Transverse colon (tissue), 4 donors: ENCODE results near the gene PGM2. TPM values are rescaled to one million over a fixed set of nuclear protein-coding genes. Genes with fewer than 3 reads are reported as not detected.

Experiments used
- DNase-seq: peaks from one replicate; pipeline ENCODE4 v3.0.0-alpha.2; 2019
- H3K27ac ChIP-seq, 4 donors: fragments of 200-600 bp; sonication (generic); 2 replicates each; pipeline ENCODE4 v1.5.1; 2016 to 2018; ENCODE audit warnings: inconsistent platforms in 4 of 4
- H3K27me3 ChIP-seq: fragments of 200-600 bp; sonication (generic); 2 replicates; pipeline ENCODE4 v1.5.1; 2017; ENCODE audit warnings: inconsistent platforms
- H3K36me3 ChIP-seq, 4 donors: fragments of 200-600 bp; sonication (generic); 2 replicates each; pipeline ENCODE4 v1.5.1; 2017 to 2019; ENCODE audit warnings: inconsistent platforms in 4 of 4
- H3K4me1 ChIP-seq, 4 donors: fragments of 200-600 bp; sonication (generic); 2 replicates each; pipeline ENCODE4 v1.5.1; 2017 to 2020; ENCODE audit warnings: inconsistent platforms in 4 of 4
- H3K4me3 ChIP-seq, 4 donors: fragments of 200-600 bp; sonication (generic); 1 replicate in 1 of 4; 2 replicates in 3 of 4; pipeline versions ENCODE4 v1.5.1 to v1.6.1; 2017 to 2019; ENCODE audit warnings: inconsistent platforms in 4 of 4
- H3K9me3 ChIP-seq, 2 donors: fragments of 200-600 bp; sonication (generic); 2 replicates each; pipeline ENCODE4 v1.5.1; 2017 to 2019; ENCODE audit warnings: inconsistent platforms in 2 of 2
- EP300 ChIP-seq: sonication (generic); formaldehyde crosslinking; IDR thresholded peaks from one replicate; pipeline ENCODE4 v1.6.1; 2017; ENCODE audit warnings: antibody characterized with exemption, low read depth
- POLR2A ChIP-seq: fragments of 450-650 bp; IDR thresholded peaks from one replicate; pipeline ENCODE4 v1.6.1; 2016; ENCODE audit warnings: antibody characterized with exemption, mild to moderate bottlenecking, moderate library complexity
- POLR2AphosphoS5 ChIP-seq, 3 donors: sonication (generic); formaldehyde crosslinking; IDR thresholded peaks; one replicate each; pipeline ENCODE4 v1.6.1; 2016; ENCODE audit warnings: antibody characterized with exemption in 3 of 3
- WGBS, 2 donors: methylation state at CpG; one replicate each; pipeline ENCODE4 v1.1.5; 2018; ENCODE audit warnings: low coverage in 1 of 2; 5-methylcytosine and 5-hydroxymethylcytosine counted together
- in situ Hi-C, 4 donors: fragments of 200-750 bp; cut with MboI; loops; one replicate each; pipeline versions ENCODE4 v1.15.0 to v1.15.1; 2017; ENCODE audit warnings: low sequenced_read_pairs in 3 of 4, low pct_ligation_motif_present in 1 of 4, low pct_unique_long_range_greater_than_20kb in 1 of 4
- intact Hi-C: fragments of 100-400 bp; cut with DNase I; formaldehyde crosslinking; loops from one replicate; pipeline ENCODE4 v1.15.1; 2023; ENCODE audit warnings: low total_unique reads
- total RNA-seq, 4 donors: library from RNA; depleted of rRNA; stranded (reverse); fragments of >200 nt; gene quantifications; one replicate each; pipeline ENCODE4 v1.1.0, GENCODE V29; 2016
- TF ChIP-seq, protein P1 (sequence below), 5 experiments: fragments of 200-600 bp in 3 of 5; fragments of 450-650 bp in 2 of 5; sonication (generic) in 3 of 5; IDR thresholded peaks; 1 replicate in 2 of 5; 2 replicates in 3 of 5; pipeline ENCODE4 v1.5.1; 2016 to 2017; ENCODE audit warnings: antibody characterized with exemption in 5 of 5, inconsistent platforms in 3 of 5, mild to moderate bottlenecking in 2 of 5, moderate library complexity in 1 of 5

Gene PGM2
- total RNA-seq, 4 donors from 2014 or later, result 5.8 to 21.0 (median 14.7) TPM

DNA sequence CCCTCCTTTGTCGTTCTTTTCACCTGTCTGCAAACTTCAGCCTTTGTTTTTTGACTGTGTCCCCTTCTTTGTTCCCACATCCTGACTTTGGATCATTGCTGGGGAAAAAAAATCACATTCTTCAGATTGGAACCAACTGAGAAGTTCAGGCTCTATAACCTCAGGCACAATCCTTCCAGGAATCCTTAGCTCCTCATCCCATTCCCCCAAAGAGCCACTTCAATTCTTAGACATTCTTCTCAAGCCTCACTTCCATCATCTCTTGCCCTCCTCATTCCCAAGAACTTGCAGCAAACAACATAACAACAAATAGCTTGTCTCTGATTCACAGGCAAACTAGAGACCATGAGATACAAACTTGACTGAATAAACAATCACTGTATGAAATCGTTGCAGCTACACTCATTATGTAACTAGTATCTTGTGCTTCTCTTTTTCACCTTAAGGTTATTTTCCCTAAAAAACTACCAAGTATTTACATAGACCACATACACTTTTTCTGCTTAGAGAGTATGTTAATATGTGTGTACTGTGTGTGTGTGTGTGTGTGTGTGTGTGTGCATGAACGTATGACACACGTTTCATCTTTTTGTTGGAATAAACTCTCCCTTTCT lies 26.4 kb upstream of the PGM2 start:
- in situ Hi-C loops, result loop anchor here in 3 of 4 donors (5.0 to 25.0 kb wide), 5 partner anchors 195 to 937 kb away; no protein-coding TSS in a partner anchor

DNA sequence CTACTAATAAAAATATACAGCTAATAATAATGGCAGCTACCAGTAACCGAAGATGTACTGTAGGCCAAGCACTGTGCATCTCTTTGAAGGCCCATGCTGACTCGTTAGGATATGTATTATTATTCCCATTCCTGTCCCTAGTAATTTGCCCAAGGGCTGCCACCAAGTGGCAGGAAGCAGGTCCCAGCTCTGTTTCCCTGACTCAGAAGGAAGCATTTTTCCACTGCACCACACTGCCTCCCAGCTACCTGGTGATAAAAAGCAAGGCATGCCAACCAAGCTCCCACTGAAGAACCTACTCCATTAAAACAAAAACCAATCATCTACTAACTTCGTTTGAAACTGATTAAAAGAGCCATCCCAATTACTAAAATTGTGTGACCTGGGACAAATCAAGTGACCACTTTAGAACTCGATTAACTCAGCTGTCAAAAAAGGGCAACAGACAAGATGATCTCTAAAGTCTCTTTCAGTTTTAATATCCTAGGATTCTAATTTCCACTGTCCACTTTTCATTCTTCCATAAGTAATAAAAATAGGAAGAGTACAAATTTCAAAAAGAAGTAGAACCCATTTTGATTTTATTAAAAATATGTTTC lies 24.3 kb upstream of the PGM2 start:
- Histone ChIP-seq H3K4me1 (no peaks in the 10 kb centered on the region), H3K9me3 (no peaks in the 10 kb centered on the region), H3K27me3 (no peaks in the 10 kb centered on the region), H3K27ac (no peak overlapping the region), H3K36me3 (no peaks in the 10 kb centered on the region), H3K4me3 (no peak overlapping the region)
- peak; percentile 68 for DNase-seq
- in situ Hi-C loops, result loop anchor here in 3 of 4 donors (5.0 to 25.0 kb wide), 5 partner anchors 197 to 935 kb away; no protein-coding TSS in a partner anchor
- WGBS, 2 donors, result 29 to 38% methylated on average over 3 to 4 of the region's 4 CpGs
- intact Hi-C loops, result no loop called here
- no peak for TF ChIP-seq POLR2A
- TF ChIP-seq, protein P1, sequence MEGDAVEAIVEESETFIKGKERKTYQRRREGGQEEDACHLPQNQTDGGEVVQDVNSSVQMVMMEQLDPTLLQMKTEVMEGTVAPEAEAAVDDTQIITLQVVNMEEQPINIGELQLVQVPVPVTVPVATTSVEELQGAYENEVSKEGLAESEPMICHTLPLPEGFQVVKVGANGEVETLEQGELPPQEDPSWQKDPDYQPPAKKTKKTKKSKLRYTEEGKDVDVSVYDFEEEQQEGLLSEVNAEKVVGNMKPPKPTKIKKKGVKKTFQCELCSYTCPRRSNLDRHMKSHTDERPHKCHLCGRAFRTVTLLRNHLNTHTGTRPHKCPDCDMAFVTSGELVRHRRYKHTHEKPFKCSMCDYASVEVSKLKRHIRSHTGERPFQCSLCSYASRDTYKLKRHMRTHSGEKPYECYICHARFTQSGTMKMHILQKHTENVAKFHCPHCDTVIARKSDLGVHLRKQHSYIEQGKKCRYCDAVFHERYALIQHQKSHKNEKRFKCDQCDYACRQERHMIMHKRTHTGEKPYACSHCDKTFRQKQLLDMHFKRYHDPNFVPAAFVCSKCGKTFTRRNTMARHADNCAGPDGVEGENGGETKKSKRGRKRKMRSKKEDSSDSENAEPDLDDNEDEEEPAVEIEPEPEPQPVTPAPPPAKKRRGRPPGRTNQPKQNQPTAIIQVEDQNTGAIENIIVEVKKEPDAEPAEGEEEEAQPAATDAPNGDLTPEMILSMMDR (IDR thresholded peaks at IDR 0.05), result peak; percentile 39 to 88 (median 56)

More for the DNA sequence above, 26.4 kb upstream of the PGM2 start:
- no peak overlapping the region for H3K27ac ChIP-seq
- intact Hi-C loops, result loop anchor here (10.0 kb wide), 1 partner anchor 195 kb away; no protein-coding TSS in a partner anchor
- no peaks in the 10 kb centered on the region for H3K4me1 ChIP-seq
- TF ChIP-seq, protein P1 (IDR thresholded peaks at IDR 0.05), result no peak
- no peaks in the 10 kb centered on the region for H3K36me3 ChIP-seq
- H3K27me3 ChIP-seq, result no peaks in the 10 kb centered on the region
- 39 to 64% methylated on average over 4 of the region's 4 CpGs for WGBS, 2 donors
- no peaks in the 10 kb centered on the region for H3K9me3 ChIP-seq
- no peak overlapping the region for H3K4me3 ChIP-seq
- no peak for DNase-seq

DNA sequence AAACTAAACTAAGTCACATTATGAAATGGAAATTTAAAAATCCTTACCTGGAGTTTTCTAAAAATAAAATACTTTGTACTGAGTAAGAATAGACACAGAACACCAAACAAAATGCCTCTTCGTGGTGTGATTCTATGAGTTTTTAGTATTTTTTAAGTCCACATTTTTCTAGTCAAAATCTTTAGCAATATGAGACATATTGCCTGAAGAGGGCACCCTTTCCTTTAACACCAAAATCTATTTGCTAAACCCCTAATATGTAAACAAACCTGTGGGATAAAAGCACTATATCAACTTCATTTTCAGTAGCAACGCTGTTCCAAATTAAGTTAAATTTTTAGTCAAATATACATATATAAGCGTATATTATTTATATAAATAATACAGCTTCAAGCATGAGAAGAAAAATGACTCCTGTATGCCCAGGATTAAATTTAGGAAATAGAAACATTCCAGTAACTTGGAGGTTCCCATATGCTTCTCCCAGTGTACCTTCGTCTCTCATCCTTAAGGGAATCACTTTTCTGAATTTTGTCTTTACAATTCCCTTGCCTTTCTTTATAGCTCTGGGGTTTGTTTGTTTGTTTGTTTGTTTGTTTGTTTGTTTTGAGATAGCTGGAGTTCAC lies 23.0 kb upstream of the PGM2 start:
- no peak overlapping the region for H3K4me3 ChIP-seq
- in situ Hi-C loops (loop anchor here in 3 of 4 donors (5.0 to 25.0 kb wide), 5 partner anchors 199 to 934 kb away; no protein-coding TSS in a partner anchor), intact Hi-C loops (no loop called here)
- WGBS, 2 donors, result 23 to 27% methylated on average over 4 of the region's 4 CpGs
- H3K9me3 ChIP-seq, result no peaks in the 10 kb centered on the region
- no peaks in the 10 kb centered on the region for H3K36me3 ChIP-seq
- no peak for DNase-seq
- no peaks in the 10 kb centered on the region for H3K4me1 ChIP-seq
- H3K27ac ChIP-seq, result no peak overlapping the region
- TF ChIP-seq POLR2A, result no peak
- no peak for TF ChIP-seq EP300
- TF ChIP-seq POLR2AphosphoS5 (IDR thresholded peaks at IDR 0.05), result no peak
- TF ChIP-seq, protein P1 (IDR thresholded peaks at IDR 0.05), result peak; percentile 46 to 57 (median 55)
- H3K27me3 ChIP-seq, result no peaks in the 10 kb centered on the region

GRCh38 chr4:37805091-37805490 lies 21.4 kb upstream of the PGM2 start:
- Histone ChIP-seq H3K27me3 (no peaks in the 10 kb centered on the region), H3K27ac (peak overlapping the region in 2 of 4 donors; percentile 17 to 41), H3K4me3 (no peak overlapping the region), H3K4me1 (no peaks in the 10 kb centered on the region), H3K36me3 (no peaks in the 10 kb centered on the region), H3K9me3 (no peaks in the 10 kb centered on the region)
- 76 to 90% methylated on average over 2 to 5 of the region's 5 CpGs for WGBS, 2 donors
- in situ Hi-C loops, result loop anchor here in 3 of 4 donors (5.0 to 25.0 kb wide), 4 partner anchors 200 to 932 kb away; no protein-coding TSS in a partner anchor
- intact Hi-C loops, result no loop called here
- no peak for DNase-seq
- TF ChIP-seq, protein P1 (IDR thresholded peaks at IDR 0.05), result no peak
- TF ChIP-seq EP300 (no peak), POLR2A (no peak), POLR2AphosphoS5 (IDR thresholded peaks at IDR 0.05) (no peak)
